ENCODE data around the gene AHCY.

DNA sequence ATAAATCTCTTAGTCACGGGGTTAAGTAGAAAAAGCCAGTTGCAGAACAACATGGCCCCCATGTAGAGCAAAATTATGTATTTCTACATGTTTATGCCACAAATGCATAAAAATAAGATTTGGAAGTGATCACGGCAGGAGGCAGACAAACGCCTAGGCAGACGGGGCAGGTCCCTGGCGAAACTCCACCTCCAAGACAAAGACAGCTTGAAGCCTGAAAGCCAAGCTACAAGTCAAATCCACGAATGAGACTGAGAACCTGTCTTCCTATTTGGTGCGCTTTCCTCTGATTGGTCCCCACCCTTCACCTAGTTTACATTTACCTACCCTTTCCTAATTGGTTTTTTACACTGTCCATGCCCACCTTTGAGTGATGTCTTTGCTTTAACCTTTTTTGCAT, 28.7 kb upstream of the AHCY start:
- no peak for TF ChIP-seq POLR2AphosphoS5 (IDR thresholded peaks at IDR 0.05; ENCODE audit: low read depth, low read length)
- TF ChIP-seq, protein P1, sequence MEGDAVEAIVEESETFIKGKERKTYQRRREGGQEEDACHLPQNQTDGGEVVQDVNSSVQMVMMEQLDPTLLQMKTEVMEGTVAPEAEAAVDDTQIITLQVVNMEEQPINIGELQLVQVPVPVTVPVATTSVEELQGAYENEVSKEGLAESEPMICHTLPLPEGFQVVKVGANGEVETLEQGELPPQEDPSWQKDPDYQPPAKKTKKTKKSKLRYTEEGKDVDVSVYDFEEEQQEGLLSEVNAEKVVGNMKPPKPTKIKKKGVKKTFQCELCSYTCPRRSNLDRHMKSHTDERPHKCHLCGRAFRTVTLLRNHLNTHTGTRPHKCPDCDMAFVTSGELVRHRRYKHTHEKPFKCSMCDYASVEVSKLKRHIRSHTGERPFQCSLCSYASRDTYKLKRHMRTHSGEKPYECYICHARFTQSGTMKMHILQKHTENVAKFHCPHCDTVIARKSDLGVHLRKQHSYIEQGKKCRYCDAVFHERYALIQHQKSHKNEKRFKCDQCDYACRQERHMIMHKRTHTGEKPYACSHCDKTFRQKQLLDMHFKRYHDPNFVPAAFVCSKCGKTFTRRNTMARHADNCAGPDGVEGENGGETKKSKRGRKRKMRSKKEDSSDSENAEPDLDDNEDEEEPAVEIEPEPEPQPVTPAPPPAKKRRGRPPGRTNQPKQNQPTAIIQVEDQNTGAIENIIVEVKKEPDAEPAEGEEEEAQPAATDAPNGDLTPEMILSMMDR (IDR thresholded peaks at IDR 0.05 in 2 of 3, conservative IDR thresholded peaks at IDR 0.05 in 1 of 3; ENCODE audit: borderline replicate concordance in 1 of 3, insufficient read depth in 1 of 3, low read depth in 2 of 3, low read length in 2 of 3), result no peak
- no peak for TF ChIP-seq POLR2A (IDR thresholded peaks at IDR 0.05; ENCODE audit: borderline replicate concordance, extremely low read depth, insufficient read depth, insufficient read length)
- no peak for TF ChIP-seq EZH2phosphoT487 (IDR thresholded peaks at IDR 0.05; ENCODE audit: borderline replicate concordance)
- no peak for TF ChIP-seq EZH2 (IDR thresholded peaks at IDR 0.05)
- TF ChIP-seq, protein P2, sequence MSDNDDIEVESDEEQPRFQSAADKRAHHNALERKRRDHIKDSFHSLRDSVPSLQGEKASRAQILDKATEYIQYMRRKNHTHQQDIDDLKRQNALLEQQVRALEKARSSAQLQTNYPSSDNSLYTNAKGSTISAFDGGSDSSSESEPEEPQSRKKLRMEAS (IDR thresholded peaks at IDR 0.05), result no peak
- no peak for TF ChIP-seq SIN3A (IDR thresholded peaks at IDR 0.05; ENCODE audit: low read depth)
- no peak for TF ChIP-seq JUND (IDR thresholded peaks at IDR 0.05)
- no peak for TF ChIP-seq SP1 (IDR thresholded peaks at IDR 0.05; ENCODE audit: low read depth)
- TF ChIP-seq, protein P3, sequence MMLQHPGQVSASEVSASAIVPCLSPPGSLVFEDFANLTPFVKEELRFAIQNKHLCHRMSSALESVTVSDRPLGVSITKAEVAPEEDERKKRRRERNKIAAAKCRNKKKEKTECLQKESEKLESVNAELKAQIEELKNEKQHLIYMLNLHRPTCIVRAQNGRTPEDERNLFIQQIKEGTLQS (IDR thresholded peaks at IDR 0.05), result no peak
- TF ChIP-seq, protein P4, sequence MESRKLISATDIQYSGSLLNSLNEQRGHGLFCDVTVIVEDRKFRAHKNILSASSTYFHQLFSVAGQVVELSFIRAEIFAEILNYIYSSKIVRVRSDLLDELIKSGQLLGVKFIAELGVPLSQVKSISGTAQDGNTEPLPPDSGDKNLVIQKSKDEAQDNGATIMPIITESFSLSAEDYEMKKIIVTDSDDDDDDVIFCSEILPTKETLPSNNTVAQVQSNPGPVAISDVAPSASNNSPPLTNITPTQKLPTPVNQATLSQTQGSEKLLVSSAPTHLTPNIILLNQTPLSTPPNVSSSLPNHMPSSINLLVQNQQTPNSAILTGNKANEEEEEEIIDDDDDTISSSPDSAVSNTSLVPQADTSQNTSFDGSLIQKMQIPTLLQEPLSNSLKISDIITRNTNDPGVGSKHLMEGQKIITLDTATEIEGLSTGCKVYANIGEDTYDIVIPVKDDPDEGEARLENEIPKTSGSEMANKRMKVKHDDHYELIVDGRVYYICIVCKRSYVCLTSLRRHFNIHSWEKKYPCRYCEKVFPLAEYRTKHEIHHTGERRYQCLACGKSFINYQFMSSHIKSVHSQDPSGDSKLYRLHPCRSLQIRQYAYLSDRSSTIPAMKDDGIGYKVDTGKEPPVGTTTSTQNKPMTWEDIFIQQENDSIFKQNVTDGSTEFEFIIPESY (IDR thresholded peaks at IDR 0.05; ENCODE audit: extremely low read depth, insufficient replicate concordance, low read length), result no peak

All from HCT116 (cell line).